GM18858 (cell line): ENCODE measurements around the gene HOXB4.
"Not testable (repeated sequence)": the region's sequence is repeated elsewhere in the genome, so short reads cannot be mapped to it uniquely, and the experiment has no call there.

ENCODE experiments used
- ATAC-seq: cut with Tn5 transposase; IDR thresholded peaks from one replicate; pipeline ENCODE4 v1.9.1; 2021; ENCODE audit not compliant: unreplicated experiment

Gene HOXB4

GRCh38 chr17:48535793-48536559, 42.2 kb downstream of the HOXB4 start:
- not testable (repeated sequence) for ATAC-seq

- ATAC-seq: no peak
These were observed 45.9 kb downstream of the HOXB4 start for GRCh38 chr17:48532261-48532660.

- ATAC-seq: no peak
These were observed 47.3 kb downstream of the HOXB4 start, which contains the start of gene HOXB1 for GRCh38 chr17:48530887-48531272. TSS of gene HOXB1 (minus strand) at chr17:48531011. CDS start at chr17:48530904, 107 bp downstream.

GRCh38 chr17:48530208-48530886, 47.8 kb downstream of the HOXB4 start:
- ATAC-seq: no peak

GRCh38 chr17:48529683-48530009, 48.5 kb downstream of the HOXB4 start:
- ATAC-seq: no peak

- ATAC-seq: no peak
These were observed 49.0 kb downstream of the HOXB4 start for GRCh38 chr17:48528936-48529682.

- ATAC-seq: no peak
These were observed 49.8 kb downstream of the HOXB4 start for GRCh38 chr17:48528153-48528935.

GRCh38 chr17:48527547-48527932, 50.6 kb downstream of the HOXB4 start:
- no peak for ATAC-seq

GRCh38 chr17:48526608-48527546, 51.3 kb downstream of the HOXB4 start:
- ATAC-seq: no peak
